Stimulated activated CD4-positive, alpha-beta T cell treated with anti-CD3 and anti-CD28 coated beads, Interleukin-4, amount 100 ng/mL, for 48 hours (primary cell): ENCODE measurements around the gene CELF2.

ENCODE experiments used
- DNase-seq, 2 donors: peaks; one replicate each; pipeline ENCODE4 v3.0.0-alpha.2; 2020; ENCODE audit warnings: low read depth in 2 of 2

CELF2 gene

DNA sequence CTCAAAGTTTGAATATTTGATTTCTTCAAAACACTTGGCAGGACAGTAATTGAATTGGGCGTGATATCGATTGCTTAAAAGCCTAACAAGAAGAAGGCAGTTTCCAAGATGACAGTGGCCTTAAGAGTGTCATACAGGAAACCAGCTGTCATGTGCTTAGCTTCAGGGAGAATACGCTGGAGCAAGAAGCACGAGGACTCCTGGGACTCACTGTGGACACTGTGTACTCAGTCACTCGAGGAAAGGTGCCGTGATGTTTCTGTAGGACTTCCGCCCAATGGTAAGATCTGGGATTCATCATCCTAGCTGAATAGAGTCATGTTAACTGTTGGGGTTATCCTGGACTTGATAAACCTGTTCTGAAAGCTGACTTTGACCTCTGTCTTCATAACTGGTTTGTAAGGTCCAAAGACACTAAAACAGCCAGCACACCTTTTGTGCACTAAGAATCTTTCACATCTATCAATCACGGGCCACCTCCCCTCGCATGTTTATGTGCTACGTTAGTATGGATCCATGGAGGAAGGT is 113.5 kb downstream of the CELF2 start:
- no peak for DNase-seq

DNA sequence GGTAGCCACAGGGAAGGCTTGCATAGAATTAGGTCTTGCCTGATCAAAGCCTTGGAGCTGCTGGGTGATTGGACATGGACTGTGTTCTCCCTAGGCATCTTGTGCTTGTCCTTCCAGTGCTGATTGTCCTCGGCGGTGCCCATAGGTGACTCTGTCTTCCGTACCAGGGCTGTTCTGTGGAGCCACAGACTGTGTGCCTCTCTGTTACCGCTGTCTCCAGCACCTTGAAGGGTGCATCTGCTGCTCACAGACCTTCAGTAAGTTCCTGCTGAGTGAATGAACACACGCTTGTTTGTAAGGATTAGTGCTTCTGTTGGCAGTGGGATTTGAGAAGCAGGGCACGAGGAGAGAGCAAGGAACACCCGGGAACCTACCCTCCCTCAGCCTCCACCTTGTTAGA is 116.7 kb downstream of the CELF2 start:
- DNase-seq, result no peak

DNA sequence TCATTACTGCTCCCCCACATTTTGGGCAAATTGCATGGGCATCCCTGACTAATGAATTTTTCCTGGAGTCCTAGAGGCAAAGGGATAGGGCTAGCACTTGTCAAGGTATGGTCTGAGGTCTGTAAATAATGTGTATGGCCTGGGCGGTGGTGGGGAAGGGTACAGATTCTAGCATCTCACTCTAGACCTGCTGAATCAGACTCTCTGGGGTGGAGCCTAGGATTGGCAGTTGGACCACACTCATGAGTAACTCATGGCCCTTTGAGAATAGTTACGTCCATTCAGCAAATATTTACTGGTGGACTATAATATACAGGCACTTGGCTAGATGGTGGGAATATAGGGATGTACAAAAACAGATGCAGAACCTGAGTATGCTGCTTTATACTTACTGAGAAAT is 118.0 kb downstream of the CELF2 start:
- DNase-seq, result no peak

DNA sequence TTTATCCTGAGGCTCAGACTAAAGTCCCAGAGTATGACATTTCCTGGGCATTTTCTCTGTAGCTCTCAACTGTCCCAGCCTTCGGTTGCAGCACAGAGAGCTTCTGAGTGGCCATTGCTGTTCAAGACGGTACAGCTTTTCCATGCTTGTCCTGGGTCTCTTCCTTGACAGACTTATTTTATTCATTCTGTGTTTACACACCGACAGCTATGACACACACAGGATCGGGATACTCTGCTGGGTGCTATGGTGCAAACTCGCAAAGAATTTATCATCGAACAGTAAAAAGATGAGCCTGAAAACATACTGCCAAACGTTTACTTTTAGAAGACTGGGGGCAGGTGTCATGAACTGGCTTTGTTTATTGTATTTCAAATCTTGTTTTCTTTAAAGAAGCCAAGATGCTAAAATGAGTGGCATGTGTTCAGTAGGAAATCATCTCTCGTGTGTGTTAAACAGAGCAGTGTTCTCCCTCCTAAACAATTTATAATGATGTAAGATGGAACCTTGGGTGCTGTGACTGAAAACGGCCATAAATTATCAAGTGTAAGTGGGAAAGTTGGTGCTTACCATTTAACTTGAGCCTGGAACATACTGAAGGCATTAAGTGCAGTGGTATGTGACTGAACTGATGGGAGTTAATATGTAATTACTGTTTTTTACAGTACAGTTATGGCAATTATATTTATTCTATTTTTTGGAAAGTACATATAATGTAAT is 120.8 kb downstream of the CELF2 start:
- no peak for DNase-seq

DNA sequence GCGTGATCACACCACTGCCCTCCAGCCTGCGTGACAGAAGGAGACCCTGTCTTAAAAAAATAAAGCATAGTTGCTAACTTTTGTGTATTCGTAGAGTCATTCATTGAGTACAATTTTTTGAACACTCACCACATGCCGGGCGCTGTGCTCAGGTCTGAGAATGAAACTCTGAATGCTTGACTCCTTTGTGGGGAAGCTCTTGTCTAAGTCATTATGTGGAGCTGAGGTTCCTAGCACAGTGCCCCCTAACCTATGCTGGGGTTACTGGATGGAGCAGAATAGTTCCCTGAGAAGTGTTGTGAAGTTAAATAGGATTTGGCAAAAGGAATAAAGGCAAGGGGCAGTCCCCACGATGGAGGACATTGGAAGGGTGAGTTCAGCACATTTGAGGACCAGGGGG is 123.3 kb downstream of the CELF2 start:
- no peak for DNase-seq

DNA sequence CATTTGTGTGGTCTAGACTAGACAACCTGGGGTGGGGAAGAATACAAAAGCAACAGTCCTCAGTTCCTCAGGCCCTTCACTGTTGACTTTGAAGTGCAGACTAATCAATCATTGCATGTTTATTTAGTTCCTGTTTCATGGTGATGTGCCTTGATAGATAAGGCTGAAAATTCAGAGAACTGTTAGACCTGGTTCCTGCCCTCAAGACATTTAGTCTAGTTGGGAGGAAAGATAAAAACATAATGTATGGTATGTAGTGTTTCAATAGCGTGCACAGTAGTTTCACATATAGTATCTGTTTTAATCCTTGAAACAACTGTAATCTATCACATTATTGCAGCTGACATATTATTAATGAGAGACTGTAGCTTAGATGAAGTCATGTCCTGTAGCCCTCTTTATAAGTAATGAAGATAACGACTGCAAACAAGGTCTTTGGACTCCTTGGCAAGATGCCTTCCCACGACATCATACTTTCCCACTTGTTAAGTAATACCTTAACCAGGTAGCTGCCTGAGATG is 124.0 kb downstream of the CELF2 start:
- no peak for DNase-seq

DNA sequence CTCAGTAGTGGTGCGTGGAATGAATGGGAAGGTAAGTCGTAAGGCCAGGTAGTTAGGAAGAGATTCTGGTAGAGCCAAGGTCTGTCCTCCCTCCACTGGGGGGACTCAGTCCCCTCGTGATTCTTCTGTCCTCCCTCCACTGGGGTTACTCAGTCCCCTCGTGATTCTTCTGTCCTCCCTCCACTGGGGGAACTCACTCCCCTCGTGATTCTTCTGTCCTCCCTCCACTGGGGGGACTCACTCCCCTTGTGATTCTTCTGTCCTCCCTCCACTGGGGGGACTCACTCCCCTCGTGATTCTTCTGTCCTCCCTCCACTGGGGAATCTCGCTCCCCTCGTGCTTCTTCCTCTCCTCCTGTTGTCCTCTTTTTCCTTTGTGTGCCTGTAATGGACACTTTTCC is 125.1 kb downstream of the CELF2 start:
- no peak for DNase-seq

DNA sequence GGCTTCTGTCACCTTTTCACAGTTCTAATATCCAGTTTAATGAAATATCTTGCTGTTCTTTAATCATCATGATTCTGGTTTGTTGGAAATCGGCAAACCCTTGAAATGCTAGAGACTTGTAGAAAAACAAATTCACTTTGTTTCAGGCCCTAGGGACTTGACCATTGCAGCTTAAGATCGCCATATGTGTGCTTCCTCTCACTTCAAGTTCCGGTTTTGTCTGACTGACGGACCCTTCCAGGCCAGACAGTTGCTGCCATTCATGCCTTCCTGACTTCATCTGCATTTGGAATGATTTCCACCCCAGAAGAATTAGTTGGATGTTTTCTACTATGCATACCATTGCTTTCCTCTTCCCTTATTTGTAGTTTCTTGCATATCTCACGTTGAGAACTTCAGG is 125.6 kb downstream of the CELF2 start:
- DNase-seq, result no peak

DNA sequence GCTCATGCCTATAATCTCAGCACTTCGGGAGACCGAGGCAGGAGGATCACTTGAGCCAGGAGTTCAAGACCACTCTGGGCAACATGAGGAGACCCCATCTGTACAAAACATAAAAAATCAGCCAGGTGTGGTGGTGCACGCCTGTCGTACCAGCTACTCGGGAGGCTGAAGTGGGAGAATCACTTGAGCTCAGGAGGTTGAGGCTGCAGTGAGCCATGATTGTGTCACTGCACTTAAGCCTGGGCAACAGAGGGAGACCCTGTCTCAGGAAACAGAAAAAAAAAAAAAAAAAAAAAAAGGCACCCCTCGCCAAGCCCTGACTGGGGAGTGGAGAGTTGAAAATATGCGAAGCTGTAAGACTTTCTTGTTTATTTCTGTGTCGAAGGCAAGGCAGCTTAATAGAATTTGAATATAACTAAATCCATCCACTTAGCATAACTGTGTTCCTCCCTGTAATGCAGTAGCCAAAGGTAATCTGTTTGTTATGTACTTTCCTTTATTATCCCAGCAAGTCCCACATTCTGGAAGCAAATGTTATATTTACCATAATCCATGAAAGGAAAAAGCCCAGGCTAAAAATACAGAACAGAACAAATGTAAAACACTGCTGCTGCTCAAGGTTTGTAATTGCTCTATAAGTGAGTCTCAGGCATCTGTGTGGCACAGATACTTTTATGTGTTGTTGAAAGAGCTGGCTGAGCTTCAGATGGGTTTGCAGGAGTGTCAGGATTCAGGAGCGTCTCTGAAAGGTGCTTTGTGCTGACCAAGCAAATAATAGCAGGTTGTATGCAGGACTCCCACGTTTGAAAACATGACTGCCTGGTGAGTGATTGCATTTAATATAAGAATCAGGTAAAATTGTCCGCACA is 127.2 kb downstream of the CELF2 start:
- no peak for DNase-seq

DNA sequence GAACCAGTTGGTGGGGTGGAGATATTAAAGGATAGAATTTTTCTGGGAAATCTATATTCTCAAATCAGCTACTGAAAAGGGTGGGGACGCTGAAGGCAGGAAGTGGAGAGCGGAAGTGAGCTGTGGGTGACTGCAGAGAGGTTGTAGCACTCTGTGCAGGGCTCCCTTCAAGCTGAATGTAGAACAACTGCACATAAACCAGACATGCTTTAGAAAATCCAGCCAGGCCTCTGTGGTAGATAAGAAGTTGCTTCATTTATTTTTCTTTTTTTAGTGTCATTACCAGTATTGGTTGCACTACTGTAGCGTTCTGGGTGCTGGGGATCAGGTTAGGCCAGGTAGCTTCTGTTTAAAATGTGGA is 127.8 kb downstream of the CELF2 start:
- peak in 1 of 2 donors; percentile 43 for DNase-seq

DNA sequence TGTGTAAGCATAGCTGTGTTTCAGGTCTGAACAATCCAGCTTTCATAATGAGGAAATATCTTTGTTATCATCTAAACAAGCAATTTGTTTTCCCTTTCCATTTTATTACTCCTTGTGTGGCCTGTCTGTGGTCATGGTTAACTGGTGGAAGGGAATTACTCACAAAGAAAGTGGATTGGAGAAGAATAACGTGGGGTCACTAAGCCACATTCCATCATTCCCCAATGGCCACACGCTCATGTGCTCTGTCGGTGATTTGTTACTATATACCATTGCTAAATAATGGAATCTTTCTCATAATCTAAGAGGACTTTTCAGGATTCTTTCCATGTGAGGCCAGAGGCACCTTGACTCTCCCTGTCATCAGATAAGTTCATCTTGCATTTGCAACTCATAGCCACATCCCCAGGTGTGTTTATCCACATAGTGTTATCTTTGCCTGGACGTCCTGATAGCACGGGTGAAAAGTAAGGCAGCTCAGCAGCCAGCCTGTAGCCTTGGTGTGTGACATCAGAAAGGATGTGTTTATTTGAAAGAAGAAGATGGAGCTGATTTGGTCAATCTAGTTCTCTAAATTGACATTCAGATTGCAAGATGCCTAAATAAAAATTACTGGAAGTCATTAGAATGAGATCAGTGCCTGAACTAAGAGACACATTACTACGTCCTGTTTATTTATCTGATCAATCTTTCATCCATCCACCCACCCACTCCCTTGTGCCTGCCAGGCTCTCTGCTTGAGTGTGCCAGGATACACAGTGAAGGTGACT is 128.9 kb downstream of the CELF2 start:
- DNase-seq, result no peak

DNA sequence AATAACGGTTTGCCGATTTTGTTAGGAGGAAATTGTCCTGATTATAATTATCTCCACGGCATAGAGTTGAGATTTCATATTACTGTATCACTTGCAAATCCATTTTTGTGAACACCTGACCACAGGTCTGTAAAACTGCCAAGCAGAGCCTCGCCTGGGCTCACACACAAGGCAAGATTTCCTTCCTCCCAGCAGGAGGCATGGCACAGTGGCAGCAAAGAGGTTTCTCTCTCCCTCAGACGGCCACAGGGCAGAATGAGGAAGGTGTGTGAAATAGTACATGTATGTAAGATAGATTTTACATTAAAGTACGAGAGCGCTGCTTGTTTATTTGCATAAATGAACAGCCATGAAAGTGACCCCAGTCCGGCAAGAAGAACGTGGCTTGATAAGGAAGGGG is 130.1 kb downstream of the CELF2 start:
- no peak for DNase-seq

DNA sequence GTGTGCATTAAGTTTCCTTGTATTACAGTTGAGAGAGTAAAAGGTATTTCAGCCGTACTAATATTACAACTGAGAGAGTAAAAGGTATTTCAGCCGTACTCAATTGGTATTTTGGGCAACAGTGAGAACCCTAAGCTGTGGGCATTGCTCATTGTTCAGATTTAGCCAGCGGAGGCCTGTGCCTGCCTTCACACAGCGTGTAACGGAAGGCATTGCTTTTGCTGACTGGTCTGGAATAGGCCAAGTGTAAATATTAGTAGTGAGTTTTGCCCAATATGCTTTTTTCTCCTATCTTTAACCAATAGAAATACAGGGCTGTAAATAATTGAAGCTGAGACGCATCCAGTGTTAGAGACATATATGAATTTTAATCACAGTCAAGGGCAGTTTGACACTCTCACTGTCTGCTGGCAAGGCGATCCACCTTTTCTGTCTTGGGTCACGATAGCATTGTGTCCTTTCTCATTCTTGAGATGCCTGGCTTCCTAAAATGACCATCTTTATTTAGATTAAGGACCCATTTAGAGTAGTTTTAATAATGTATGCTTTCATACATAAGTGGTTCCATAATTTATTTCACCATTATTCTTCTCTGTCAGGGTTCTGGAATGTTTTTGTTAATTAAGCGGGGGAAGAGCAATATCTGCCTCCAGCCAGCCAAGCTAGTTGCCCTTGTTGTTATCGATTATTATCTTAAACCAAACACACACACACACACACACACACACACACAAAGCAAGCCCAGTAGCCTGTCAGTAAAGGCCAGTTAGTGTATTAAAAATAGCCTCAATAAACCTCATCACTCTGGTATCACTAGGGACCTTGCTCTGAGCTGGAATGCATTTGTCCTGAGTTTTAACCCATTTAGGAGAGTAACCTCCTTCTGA is 130.7 kb downstream of the CELF2 start:
- DNase-seq, result no peak

DNA sequence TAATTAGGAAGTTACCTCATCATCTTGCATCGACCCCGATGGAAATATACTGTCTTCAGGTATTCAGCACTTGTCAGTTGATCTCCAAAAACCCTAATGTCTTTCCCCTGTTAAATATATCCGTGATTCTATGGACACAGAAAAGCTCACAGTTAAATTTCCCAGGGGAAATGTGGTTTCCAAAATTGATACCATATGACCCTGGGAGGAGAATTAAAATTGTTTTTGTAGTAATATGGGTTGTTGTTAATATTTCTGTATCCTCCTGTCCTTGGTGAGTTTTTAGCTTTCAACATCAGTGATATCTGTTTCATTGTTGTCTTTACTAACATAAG is 132.1 kb downstream of the CELF2 start:
- DNase-seq, result no peak

DNA sequence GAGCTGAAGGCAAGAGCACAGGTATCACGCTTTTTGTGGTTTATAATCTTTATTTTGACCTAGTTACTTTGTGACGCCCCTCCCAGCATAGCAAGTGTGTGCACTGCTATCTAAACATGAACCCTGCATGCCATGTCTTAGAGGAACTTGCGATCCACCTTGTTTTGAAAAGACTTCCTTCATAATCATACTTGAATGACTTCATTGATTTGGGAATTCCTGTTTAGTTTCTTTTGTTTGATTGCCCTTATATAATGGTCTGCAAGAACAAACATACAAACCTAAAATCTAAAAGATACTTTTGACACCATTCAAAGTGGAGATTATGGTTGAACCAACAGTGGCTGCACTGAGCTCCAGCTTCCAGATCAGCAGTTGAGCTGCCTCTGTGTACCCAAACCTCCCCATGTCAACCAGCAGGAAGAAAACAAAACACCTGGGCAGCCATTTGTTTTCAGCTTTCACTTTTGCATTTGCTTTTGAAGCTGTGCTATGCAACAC is 132.6 kb downstream of the CELF2 start:
- no peak for DNase-seq

DNA sequence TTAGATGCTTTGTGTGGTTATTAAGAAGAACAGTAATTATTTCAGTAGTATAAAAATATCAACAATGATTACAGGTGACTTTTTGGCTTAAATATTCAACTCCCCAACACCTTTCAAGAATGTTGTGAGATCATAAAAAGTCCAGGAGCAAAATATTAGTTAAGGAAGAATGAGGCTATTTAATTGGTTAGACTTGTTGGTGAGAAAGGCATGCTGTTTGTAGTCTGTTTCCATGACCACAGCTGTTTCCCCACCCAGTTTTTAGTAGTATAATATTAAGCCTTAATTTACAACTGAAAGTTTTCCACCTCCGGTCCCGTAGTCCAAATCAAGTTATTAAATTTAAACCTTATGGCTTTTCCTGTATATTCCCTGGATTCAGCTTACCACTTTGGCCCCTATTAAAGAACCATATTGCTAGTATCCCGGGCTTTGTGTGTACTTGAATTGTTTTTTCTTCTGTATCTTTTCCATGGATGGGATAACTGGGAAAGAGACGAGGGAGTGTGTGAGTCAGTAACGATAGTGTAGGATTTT is 133.3 kb downstream of the CELF2 start:
- no peak for DNase-seq

DNA sequence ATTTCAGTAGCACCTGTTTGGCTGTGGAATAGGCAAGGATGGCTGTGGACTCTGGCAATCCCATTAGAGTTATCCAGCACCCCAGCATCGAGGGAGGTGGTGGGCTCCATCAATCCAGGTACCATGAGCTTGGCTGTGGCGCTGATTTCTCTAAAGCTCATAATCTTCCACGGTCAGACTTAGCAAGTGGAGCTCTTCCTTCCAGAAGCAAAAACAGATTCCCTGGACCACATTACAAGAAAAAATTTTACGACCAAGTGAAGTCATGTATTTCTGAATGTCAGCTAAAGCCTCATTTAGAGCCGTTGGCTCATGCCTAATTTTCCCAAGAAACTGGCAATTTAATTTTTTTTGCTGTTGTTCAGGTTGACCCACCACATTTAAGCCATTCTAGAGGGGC is 135.1 kb downstream of the CELF2 start:
- DNase-seq, result no peak

DNA sequence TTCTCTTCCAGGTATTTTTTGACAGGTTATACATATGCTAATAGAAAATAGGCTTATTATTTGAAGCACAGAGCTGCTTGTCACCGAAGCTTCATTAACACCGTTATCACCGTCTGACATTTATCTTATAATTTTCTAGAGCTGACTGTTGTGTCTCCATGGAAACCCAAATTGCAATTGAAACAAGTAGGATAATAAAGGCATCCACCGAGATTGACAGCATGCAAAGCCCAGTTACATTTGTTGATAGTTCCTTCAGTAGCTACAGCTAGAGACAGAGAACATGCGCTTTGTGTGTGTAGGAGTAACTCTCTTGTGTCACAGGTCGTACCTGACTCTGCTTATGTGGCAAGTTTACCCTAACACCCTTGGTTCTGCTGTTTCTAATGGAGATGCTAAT is 135.6 kb downstream of the CELF2 start:
- DNase-seq, result no peak

DNA sequence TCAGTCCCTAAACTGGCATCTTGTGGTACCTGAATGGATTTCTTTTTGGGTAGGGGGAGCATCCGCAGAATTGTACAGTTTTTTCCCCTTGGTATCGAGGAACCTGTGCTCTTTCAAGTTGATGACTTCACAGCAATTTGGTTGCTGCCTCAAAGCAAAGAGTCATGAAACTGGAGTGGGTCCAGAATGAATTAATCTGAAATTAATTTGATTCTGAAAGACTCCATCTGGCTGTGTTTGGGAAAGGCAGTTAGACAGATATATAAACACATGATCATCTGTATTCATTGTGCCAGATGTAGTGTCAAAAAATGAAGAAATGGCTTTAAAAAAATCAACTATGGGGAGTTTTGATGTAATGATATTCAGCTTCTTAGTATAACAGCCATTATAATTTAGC is 136.1 kb downstream of the CELF2 start:
- DNase-seq, result no peak

DNA sequence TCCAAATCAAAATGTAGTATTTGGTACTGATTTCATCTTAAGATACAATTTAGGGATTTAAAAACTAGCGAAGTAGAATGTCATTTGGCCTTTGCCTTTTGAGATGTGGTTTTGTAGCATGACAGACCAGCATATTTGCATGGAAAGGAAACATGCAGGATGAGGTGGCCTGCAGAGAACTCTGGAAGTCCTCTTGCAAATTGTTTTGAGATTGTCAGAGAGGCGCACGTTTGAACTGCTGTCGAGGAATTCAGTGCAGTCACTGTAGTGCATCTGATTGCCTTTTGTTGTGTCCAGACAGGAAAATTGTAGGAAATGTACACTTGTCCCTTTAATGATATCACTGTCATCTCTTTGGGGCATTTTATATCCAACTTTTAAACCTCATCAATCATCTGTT is 136.7 kb downstream of the CELF2 start:
- DNase-seq, result no peak
